OCI-LY3 (cell line): ENCODE measurements around the gene POP5.

ENCODE experiments used
- H2AFZ ChIP-seq: fragments of 200-600, 300-600 bp; shearing (Covaris generic); 2 replicates; pipeline ENCODE4 v1.6.0; 2014; ENCODE audit warnings: antibody characterized with exemption, low read depth, low read length
- H3K27ac ChIP-seq: fragments of 200-600, 300-600 bp; sonication (generic); 2 replicates; pipeline ENCODE4 v1.5.1; 2014; ENCODE audit warnings: mild to moderate bottlenecking, low read length, moderate library complexity, mixed read lengths
- H3K27me3 ChIP-seq: fragments of 200-600, 300-600 bp; sonication (generic); 2 replicates; pipeline ENCODE4 v1.6.1; 2014; ENCODE audit warnings: low read depth, low read length, mixed read lengths
- H3K36me3 ChIP-seq: fragments of 200-600, 300-600 bp; sonication (generic); replicated peaks from 2 replicates; pipeline ENCODE3; 2014; ENCODE audit warnings: low read depth, low read length, mixed read lengths
- H3K4me1 ChIP-seq: fragments of 300-600, 200-600 bp; sonication (generic); 2 replicates; pipeline ENCODE4 v1.6.1; 2014; ENCODE audit warnings: low read length, mixed read lengths
- H3K4me2 ChIP-seq: fragments of 200-600, 300-600 bp; sonication (generic); 2 replicates; pipeline ENCODE4 v1.6.1; 2014; ENCODE audit warnings: low read length, mixed read lengths
- H3K4me3 ChIP-seq: fragments of 300-600, 200-600 bp; sonication (generic); 2 replicates; pipeline ENCODE4 v1.5.1; 2014; ENCODE audit warnings: antibody characterized with exemption, mild to moderate bottlenecking, low read length, moderate library complexity
- H3K79me2 ChIP-seq: fragments of 300-600, 200-600 bp; shearing (Covaris generic); 2 replicates; pipeline ENCODE4 v1.6.1; 2014; ENCODE audit warnings: mild to moderate bottlenecking, low read length, mixed read lengths
- H3K9ac ChIP-seq: fragments of 300-600, 200-600 bp; shearing (Covaris generic); 2 replicates; pipeline ENCODE4 v1.6.0; 2014; ENCODE audit warnings: mild to moderate bottlenecking, low read length, moderate library complexity
- H3K9me3 ChIP-seq: fragments of 200-600, 300-600 bp; shearing (Covaris generic); 2 replicates; pipeline ENCODE4 v1.6.1; 2014; ENCODE audit warnings: low read length, mixed read lengths; ENCODE audit not compliant: insufficient read depth
- H4K20me1 ChIP-seq: fragments of 200-600, 300-600 bp; sonication (generic); 2 replicates; pipeline ENCODE4 v1.6.1; 2016; ENCODE audit warnings: low read length, mixed read lengths; ENCODE audit not compliant: insufficient read depth
- EZH2phosphoT487 ChIP-seq: fragments of 200-600 bp; shearing (Covaris generic); IDR thresholded peaks from 2 replicates; pipeline ENCODE4 v1.6.1; 2018; ENCODE audit warnings: antibody characterized with exemption, mixed run types, low read depth
- TF ChIP-seq, protein P1 (sequence below): fragments of 200-600, 300-600 bp; sonication (generic); IDR thresholded peaks from 2 replicates; pipeline ENCODE4 v1.5.1; 2014; ENCODE audit warnings: antibody characterized with exemption, low read length, low read depth

Gene POP5

GRCh38 chr12:120586206-120586605 lies 5.0 kb upstream of the POP5 start:
- Histone ChIP-seq H3K9ac (no peak overlapping the region), H3K27ac (no peak overlapping the region), H3K36me3 (no peaks in the 10 kb centered on the region), H3K4me1 (peaks cover 14% of the 10 kb centered on the region), H3K4me3 (no peak overlapping the region), H3K4me2 (no peak overlapping the region), H3K79me2 (no peaks in the 10 kb centered on the region), H3K27me3 (no peaks in the 10 kb centered on the region), H4K20me1 (no peaks in the 10 kb centered on the region), H3K9me3 (no peaks in the 10 kb centered on the region), H2AFZ (no peak overlapping the region)
- TF ChIP-seq, protein P1, sequence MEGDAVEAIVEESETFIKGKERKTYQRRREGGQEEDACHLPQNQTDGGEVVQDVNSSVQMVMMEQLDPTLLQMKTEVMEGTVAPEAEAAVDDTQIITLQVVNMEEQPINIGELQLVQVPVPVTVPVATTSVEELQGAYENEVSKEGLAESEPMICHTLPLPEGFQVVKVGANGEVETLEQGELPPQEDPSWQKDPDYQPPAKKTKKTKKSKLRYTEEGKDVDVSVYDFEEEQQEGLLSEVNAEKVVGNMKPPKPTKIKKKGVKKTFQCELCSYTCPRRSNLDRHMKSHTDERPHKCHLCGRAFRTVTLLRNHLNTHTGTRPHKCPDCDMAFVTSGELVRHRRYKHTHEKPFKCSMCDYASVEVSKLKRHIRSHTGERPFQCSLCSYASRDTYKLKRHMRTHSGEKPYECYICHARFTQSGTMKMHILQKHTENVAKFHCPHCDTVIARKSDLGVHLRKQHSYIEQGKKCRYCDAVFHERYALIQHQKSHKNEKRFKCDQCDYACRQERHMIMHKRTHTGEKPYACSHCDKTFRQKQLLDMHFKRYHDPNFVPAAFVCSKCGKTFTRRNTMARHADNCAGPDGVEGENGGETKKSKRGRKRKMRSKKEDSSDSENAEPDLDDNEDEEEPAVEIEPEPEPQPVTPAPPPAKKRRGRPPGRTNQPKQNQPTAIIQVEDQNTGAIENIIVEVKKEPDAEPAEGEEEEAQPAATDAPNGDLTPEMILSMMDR = no peak
- no peak for TF ChIP-seq EZH2phosphoT487

DNA sequence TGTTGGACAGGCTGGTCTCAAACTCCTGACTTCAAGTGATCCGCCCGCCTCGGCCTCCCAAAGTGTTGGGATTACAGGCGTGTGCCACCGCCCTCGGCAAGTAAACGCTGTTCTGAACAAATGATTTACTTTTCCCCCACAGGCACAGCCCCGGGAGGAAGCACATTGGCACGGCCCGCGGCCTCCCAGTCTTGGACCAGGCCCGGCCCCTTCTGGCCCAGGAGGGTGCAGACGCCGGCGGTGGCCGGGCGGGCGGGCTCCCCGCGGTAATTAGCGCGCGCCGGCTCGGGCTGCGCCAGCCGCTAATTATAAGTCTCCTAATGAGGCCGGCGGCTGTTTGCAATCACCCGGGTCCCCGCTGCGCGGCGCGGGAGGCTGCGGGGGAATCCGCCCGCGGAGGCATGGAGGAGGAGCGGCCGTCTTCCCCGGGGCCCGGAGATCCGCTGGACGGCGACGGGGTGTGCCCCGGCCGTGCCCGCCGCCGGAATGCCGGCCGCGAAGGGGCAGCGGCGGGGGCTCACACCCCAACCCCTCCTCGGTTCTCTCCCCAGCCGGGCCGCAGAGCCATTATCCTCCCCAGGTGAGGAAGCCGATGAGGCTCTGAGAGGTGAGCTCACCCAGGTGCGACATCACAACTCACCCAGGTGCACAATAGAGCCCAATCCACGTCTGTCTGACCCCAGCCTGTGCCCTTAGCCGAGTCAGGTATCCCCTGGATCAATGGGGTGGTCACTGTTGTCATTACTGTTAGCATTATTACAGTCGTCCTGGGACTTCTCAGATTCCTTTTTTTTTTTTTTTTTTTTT lies 3.3 kb upstream of the POP5 start:
- no peaks in the 10 kb centered on the region for H3K9me3 ChIP-seq
- peak overlapping the region; percentile 96 for H2AFZ ChIP-seq
- peak overlapping the region; percentile 48 for H3K9ac ChIP-seq
- no peaks in the 10 kb centered on the region for H3K79me2 ChIP-seq
- H3K4me3 ChIP-seq = peak overlapping the region; percentile 74
- H3K4me1 ChIP-seq = peaks cover 19% of the 10 kb centered on the region
- no peak overlapping the region for H3K27ac ChIP-seq
- no peaks in the 10 kb centered on the region for H4K20me1 ChIP-seq
- no peaks in the 10 kb centered on the region for H3K27me3 ChIP-seq
- no peaks in the 10 kb centered on the region for H3K36me3 ChIP-seq
- peak overlapping the region; percentile 87 for H3K4me2 ChIP-seq
- TF ChIP-seq, protein P1 = peak; percentile 23
- TF ChIP-seq EZH2phosphoT487 = no peak

GRCh38 chr12:120583478-120584030 lies 2.4 kb upstream of the POP5 start:
- peak overlapping the region; percentile 74 for H3K4me3 ChIP-seq
- peak overlapping the region; percentile 48 for H3K9ac ChIP-seq
- H3K79me2 ChIP-seq = no peaks in the 10 kb centered on the region
- no peak for TF ChIP-seq EZH2phosphoT487
- TF ChIP-seq, protein P1 = peak; percentile 89
- H3K27ac ChIP-seq = no peak overlapping the region
- peaks cover 19% of the 10 kb centered on the region for H3K4me1 ChIP-seq
- H4K20me1 ChIP-seq = no peaks in the 10 kb centered on the region
- H3K9me3 ChIP-seq = no peaks in the 10 kb centered on the region
- no peaks in the 10 kb centered on the region for H3K27me3 ChIP-seq
- peak overlapping the region; percentile 87 for H3K4me2 ChIP-seq
- H3K36me3 ChIP-seq = peaks cover 4% of the 10 kb centered on the region
- peak overlapping the region; percentile 96 for H2AFZ ChIP-seq

DNA sequence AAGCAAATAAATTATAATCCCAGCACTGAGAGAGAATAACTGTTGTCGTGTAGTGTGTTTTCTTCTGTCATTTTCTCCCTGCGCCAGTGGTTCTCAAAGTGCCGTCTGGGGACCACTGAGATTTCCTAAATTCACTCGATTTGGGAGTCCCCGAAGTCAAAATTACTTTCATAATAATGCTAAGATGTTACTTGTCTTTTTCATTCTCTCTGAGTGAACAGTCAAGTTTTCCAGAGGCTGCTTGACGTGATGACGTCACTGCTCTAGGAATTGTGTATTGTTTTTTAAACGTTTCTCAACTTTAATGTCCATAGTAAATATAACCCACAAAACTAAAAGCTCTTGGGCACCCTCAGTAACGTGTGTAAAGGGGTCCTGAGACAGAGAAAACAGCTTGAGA lies 796 bp upstream of the POP5 start:
- H3K9me3 ChIP-seq = no peaks in the 10 kb centered on the region
- peaks cover 19% of the 10 kb centered on the region for H3K4me1 ChIP-seq
- peak overlapping the region; percentile 95 for H2AFZ ChIP-seq
- no peaks in the 10 kb centered on the region for H4K20me1 ChIP-seq
- peak overlapping the region; percentile 94 for H3K4me2 ChIP-seq
- H3K9ac ChIP-seq = peak overlapping the region; percentile 72
- H3K36me3 ChIP-seq = peaks cover 12% of the 10 kb centered on the region
- peak overlapping the region; percentile 93 for H3K4me3 ChIP-seq
- TF ChIP-seq EZH2phosphoT487 = no peak
- TF ChIP-seq, protein P1 = no peak
- H3K27me3 ChIP-seq = no peaks in the 10 kb centered on the region
- H3K27ac ChIP-seq = 0 out of 2 replicates have a peak overlapping the region, but pooled peaks have one; percentile 12
- H3K79me2 ChIP-seq = no peaks in the 10 kb centered on the region
